Neural cell (in vitro differentiated cells): ENCODE data around the gene MCL1. TPM values are rescaled to one million over a fixed set of nuclear protein-coding genes. Genes with fewer than 3 reads are reported as not detected.
"Not testable (repeated sequence)": the region's sequence is repeated elsewhere in the genome, so short reads cannot be mapped to it uniquely, and the experiment has no call there.

Experiments
- H2AFZ ChIP-seq: fragments of 200-600, 300-800 bp; sonication (generic), shearing (Covaris generic); 2 replicates; pipeline ENCODE4 v1.6.0; 2014; ENCODE audit warnings: low read depth, mild to moderate bottlenecking, antibody characterized with exemption, low read length, moderate library complexity
- H3F3A ChIP-seq: fragments of 200-600 bp; shearing (Covaris generic); 2 replicates; pipeline ENCODE4 v1.6.1; 2016; ENCODE audit warnings: mild to moderate bottlenecking, moderate library complexity, mixed read lengths, antibody characterized with exemption, low read length; ENCODE audit not compliant: insufficient read depth, poor library complexity, severe bottlenecking
- H3K27ac ChIP-seq: fragments of 200-600, 300-800 bp; sonication (generic), shearing (Covaris generic); 2 replicates; pipeline ENCODE4 v1.5.1; 2014; ENCODE audit warnings: mild to moderate bottlenecking, low read length, moderate library complexity
- H3K27me3 ChIP-seq: fragments of 300-800, 200-600 bp; sonication (generic), shearing (Covaris generic); 2 replicates; pipeline ENCODE4 v1.6.0; 2014; ENCODE audit warnings: mild to moderate bottlenecking, low read depth, low read length, moderate library complexity; ENCODE audit not compliant: insufficient read depth
- H3K36me3 ChIP-seq: fragments of 300-800, 200-600 bp; sonication (generic), shearing (Covaris generic); 2 replicates; pipeline ENCODE4 v1.5.1; 2014; ENCODE audit warnings: mild to moderate bottlenecking, antibody characterized with exemption, low read length, moderate library complexity; ENCODE audit not compliant: insufficient read depth
- H3K4me2 ChIP-seq: fragments of 300-800, 200-600 bp; sonication (generic), shearing (Covaris generic); 2 replicates; pipeline ENCODE4 v1.6.0; 2014; ENCODE audit warnings: mild to moderate bottlenecking, low read length
- H3K4me3 ChIP-seq: fragments of 300-800, 200-600 bp; sonication (generic), shearing (Covaris generic); 2 replicates; pipeline ENCODE4 v1.5.1; 2014; ENCODE audit warnings: mild to moderate bottlenecking, low read length, moderate library complexity
- H3K79me2 ChIP-seq: fragments of 200-600 bp; shearing (Covaris generic); replicated peaks from 2 replicates; pipeline ENCODE4 v1.6.0; 2014; ENCODE audit warnings: mild to moderate bottlenecking, low read length, moderate library complexity; ENCODE audit not compliant: insufficient read depth
- H3K9ac ChIP-seq: fragments of 300-800, 200-600 bp; sonication (generic), shearing (Covaris generic); 2 replicates; pipeline ENCODE4 v1.6.1; 2016; ENCODE audit warnings: mild to moderate bottlenecking, low read length, mixed read lengths
- H3K9me2 ChIP-seq: fragments of 200-600 bp; shearing (Covaris generic); 2 replicates; pipeline ENCODE4 v1.6.1; 2016; ENCODE audit warnings: mild to moderate bottlenecking, low read length, mixed read lengths; ENCODE audit not compliant: insufficient read depth
- H3K9me3 ChIP-seq: fragments of 200-600, 300-800 bp; sonication (generic), shearing (Covaris generic); 2 replicates; pipeline ENCODE4 v1.6.1; 2016; ENCODE audit warnings: mild to moderate bottlenecking, mixed run types, low read length, moderate library complexity, mixed read lengths
- H4K20me1 ChIP-seq: fragments of 200-600 bp; shearing (Covaris generic); 2 replicates; pipeline ENCODE4 v1.6.1; 2016; ENCODE audit warnings: mild to moderate bottlenecking, mixed run types; ENCODE audit not compliant: insufficient read depth
- EP300 ChIP-seq: fragments of 450-650 bp; conservative IDR thresholded peaks from 2 replicates; pipeline ENCODE4 v1.6.1; 2014; ENCODE audit warnings: antibody characterized with exemption, mild to moderate bottlenecking, moderate library complexity; ENCODE audit not compliant: poor library complexity, severe bottlenecking
- EZH2 ChIP-seq: fragments of 200-600, 300-800 bp; shearing (Covaris generic), sonication (generic); IDR thresholded peaks from 2 replicates; pipeline ENCODE4 v1.6.1; 2014; ENCODE audit warnings: antibody characterized with exemption, low read length, borderline replicate concordance, mild to moderate bottlenecking; ENCODE audit not compliant: insufficient read depth, poor library complexity, severe bottlenecking
- MXI1 ChIP-seq: fragments of 450-650 bp; conservative IDR thresholded peaks from 2 replicates; pipeline ENCODE4 v1.6.1; 2014; ENCODE audit warnings: antibody characterized with exemption, mild to moderate bottlenecking; ENCODE audit not compliant: poor library complexity, severe bottlenecking
- POLR2AphosphoS5 ChIP-seq: IDR thresholded peaks from 2 replicates; pipeline ENCODE4 v1.6.1; 2012
- RAD21 ChIP-seq: fragments of 450-650 bp; conservative IDR thresholded peaks from 2 replicates; pipeline ENCODE4 v1.6.1; 2014; ENCODE audit warnings: antibody characterized with exemption, mild to moderate bottlenecking, moderate library complexity
- SMC3 ChIP-seq: fragments of 450-650 bp; conservative IDR thresholded peaks from 2 replicates; pipeline ENCODE4 v1.6.1; 2014; ENCODE audit warnings: antibody characterized with exemption, mild to moderate bottlenecking, moderate library complexity; ENCODE audit not compliant: poor library complexity
- TAF1 ChIP-seq: IDR thresholded peaks from 2 replicates; pipeline ENCODE4 v1.6.1; 2012; ENCODE audit warnings: low read depth
- polyA plus RNA-seq: library from polyadenylated mRNA; depleted of rRNA; stranded (reverse); fragments of >200 nt; gene quantifications from 2 replicates; pipeline ENCODE4 v1.2.3, GENCODE V29; 2014
- TF ChIP-seq, protein P1 (sequence below): fragments of 450-650 bp; IDR thresholded peaks from 2 replicates; pipeline ENCODE4 v1.5.1; 2014; ENCODE audit warnings: antibody characterized with exemption, mild to moderate bottlenecking, moderate library complexity; ENCODE audit not compliant: poor library complexity, severe bottlenecking
- TF ChIP-seq, protein P2 (sequence below): IDR thresholded peaks from 2 replicates; pipeline ENCODE4 v1.6.1; 2012; ENCODE audit warnings: borderline replicate concordance

MCL1 gene
- polyA plus RNA-seq, 1 donor from 2014 or later, result 171 TPM

DNA sequence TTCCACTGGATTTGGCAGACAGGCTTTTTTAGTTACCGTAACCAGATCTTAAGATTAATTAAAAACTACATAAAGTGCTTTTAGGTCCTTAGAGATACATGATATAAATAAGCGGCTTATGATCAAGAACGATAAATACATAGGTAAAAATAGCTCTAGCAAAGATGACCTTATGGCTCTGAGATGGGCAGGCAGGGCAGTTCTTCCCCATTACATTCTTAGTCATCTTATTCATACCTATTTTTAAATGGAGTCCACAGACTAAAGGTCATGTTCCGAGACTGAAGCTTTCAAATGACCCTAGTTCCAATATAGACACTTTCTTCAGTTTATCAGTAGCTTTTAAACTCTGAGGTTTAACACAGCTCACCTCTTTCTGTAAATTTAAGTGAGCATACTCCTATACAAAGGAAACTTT is 4.3 kb downstream of the MCL1 start:
- Histone ChIP-seq H3K36me3 (peaks cover 16% of the 10 kb centered on the region), H3K27me3 (no peaks in the 10 kb centered on the region), H3K27ac (no peak overlapping the region), H2AFZ (no peak overlapping the region), H3K9me3 (no peaks in the 10 kb centered on the region), H3K9me2 (no peaks in the 10 kb centered on the region), H3K4me3 (peak overlapping the region; percentile 100), H4K20me1 (peaks cover 27% of the 10 kb centered on the region), H3K4me2 (peak overlapping the region; percentile 93), H3K79me2 (peaks cover 78% of the 10 kb centered on the region), H3K9ac (no peak overlapping the region), H3F3A (peaks cover 7% of the 10 kb centered on the region)
- no peak for TF ChIP-seq TAF1
- TF ChIP-seq, protein P1, sequence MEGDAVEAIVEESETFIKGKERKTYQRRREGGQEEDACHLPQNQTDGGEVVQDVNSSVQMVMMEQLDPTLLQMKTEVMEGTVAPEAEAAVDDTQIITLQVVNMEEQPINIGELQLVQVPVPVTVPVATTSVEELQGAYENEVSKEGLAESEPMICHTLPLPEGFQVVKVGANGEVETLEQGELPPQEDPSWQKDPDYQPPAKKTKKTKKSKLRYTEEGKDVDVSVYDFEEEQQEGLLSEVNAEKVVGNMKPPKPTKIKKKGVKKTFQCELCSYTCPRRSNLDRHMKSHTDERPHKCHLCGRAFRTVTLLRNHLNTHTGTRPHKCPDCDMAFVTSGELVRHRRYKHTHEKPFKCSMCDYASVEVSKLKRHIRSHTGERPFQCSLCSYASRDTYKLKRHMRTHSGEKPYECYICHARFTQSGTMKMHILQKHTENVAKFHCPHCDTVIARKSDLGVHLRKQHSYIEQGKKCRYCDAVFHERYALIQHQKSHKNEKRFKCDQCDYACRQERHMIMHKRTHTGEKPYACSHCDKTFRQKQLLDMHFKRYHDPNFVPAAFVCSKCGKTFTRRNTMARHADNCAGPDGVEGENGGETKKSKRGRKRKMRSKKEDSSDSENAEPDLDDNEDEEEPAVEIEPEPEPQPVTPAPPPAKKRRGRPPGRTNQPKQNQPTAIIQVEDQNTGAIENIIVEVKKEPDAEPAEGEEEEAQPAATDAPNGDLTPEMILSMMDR, result no peak
- no peak for TF ChIP-seq RAD21
- TF ChIP-seq SMC3, result no peak
- TF ChIP-seq MXI1, result no peak
- no peak for TF ChIP-seq EP300
- TF ChIP-seq, protein P2, sequence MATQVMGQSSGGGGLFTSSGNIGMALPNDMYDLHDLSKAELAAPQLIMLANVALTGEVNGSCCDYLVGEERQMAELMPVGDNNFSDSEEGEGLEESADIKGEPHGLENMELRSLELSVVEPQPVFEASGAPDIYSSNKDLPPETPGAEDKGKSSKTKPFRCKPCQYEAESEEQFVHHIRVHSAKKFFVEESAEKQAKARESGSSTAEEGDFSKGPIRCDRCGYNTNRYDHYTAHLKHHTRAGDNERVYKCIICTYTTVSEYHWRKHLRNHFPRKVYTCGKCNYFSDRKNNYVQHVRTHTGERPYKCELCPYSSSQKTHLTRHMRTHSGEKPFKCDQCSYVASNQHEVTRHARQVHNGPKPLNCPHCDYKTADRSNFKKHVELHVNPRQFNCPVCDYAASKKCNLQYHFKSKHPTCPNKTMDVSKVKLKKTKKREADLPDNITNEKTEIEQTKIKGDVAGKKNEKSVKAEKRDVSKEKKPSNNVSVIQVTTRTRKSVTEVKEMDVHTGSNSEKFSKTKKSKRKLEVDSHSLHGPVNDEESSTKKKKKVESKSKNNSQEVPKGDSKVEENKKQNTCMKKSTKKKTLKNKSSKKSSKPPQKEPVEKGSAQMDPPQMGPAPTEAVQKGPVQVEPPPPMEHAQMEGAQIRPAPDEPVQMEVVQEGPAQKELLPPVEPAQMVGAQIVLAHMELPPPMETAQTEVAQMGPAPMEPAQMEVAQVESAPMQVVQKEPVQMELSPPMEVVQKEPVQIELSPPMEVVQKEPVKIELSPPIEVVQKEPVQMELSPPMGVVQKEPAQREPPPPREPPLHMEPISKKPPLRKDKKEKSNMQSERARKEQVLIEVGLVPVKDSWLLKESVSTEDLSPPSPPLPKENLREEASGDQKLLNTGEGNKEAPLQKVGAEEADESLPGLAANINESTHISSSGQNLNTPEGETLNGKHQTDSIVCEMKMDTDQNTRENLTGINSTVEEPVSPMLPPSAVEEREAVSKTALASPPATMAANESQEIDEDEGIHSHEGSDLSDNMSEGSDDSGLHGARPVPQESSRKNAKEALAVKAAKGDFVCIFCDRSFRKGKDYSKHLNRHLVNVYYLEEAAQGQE, result no peak
- no peak for TF ChIP-seq EZH2
- TF ChIP-seq POLR2AphosphoS5, result no peak

DNA sequence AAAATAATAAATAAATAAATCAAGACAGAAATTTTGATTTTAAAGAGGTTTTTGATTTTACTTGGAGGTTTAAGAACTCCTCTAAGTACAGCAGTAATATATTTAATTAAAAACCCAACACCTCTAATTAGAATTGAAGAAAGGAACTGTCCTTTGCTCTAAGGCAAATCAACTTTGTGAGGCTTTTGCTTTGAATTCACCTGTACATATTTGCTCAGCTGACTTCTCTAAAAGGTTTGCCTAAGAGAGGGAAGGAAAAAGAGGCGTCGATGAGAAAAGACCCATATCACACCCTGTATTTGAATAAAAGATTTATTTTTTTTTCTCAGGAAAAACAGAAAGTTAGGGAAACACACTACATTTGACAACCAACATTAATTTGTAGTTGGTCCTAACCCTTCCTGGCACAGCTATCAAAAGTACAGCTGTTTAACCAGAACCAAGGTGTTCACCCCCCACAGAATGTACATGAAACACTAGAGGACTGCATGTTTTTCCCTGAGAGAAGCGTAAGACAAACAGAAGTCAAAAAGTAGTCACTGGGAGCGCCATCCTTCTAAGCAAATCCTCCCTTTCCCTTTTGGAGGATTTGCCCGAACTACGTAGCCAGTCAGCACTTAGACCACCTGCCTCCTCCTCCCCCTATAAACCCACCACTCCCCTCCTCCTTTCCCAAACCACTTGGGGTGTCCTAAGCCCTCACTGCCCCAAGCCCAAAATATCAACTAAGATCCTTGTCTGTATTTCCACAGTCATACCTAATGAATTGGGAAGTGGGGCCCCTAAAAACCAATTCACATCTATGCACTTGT is 4.9 kb downstream of the MCL1 start:
- H3F3A ChIP-seq, result peaks cover 4% of the 10 kb centered on the region
- H3K4me3 ChIP-seq, result peak overlapping the region; percentile 100
- H3K36me3 ChIP-seq, result peaks cover 16% of the 10 kb centered on the region
- no peak overlapping the region for H3K9ac ChIP-seq
- no peaks in the 10 kb centered on the region for H3K9me2 ChIP-seq
- TF ChIP-seq EZH2, result no peak
- no peak for TF ChIP-seq TAF1
- no peak for TF ChIP-seq SMC3
- TF ChIP-seq POLR2AphosphoS5, result no peak
- TF ChIP-seq EP300, result no peak
- no peak for TF ChIP-seq RAD21
- TF ChIP-seq, protein P2, result no peak
- TF ChIP-seq, protein P1, result no peak
- no peak for TF ChIP-seq MXI1
- no peak overlapping the region for H2AFZ ChIP-seq
- no peaks in the 10 kb centered on the region for H3K27me3 ChIP-seq
- H3K27ac ChIP-seq, result no peak overlapping the region
- H3K9me3 ChIP-seq, result no peaks in the 10 kb centered on the region
- H3K4me2 ChIP-seq, result peak overlapping the region; percentile 93
- peaks cover 78% of the 10 kb centered on the region for H3K79me2 ChIP-seq
- peaks cover 27% of the 10 kb centered on the region for H4K20me1 ChIP-seq

DNA sequence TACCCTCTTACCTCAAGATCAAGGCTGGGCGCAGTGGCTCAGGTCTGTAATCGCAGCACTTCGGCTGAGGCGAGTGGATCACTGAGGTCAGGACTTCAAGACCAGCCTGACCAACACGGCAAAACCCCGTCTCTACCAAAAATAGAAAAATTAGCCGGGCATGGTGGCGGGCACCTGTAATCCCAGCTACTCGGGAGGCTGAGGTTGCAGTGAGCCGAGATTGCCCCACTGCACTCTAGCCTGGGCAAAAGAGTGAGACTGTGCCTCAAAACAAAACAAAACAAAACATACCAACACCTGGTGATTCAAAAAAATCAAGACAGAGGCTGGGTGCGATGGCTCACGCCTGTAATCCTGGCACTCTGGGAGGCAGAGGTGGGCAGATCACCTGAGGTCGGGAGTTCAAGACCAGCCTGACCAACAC is 5.8 kb downstream of the MCL1 start:
- not testable (repeated sequence) for H2AFZ ChIP-seq, H3K4me3 ChIP-seq, H3K27me3 ChIP-seq, H3F3A ChIP-seq, H3K9me2 ChIP-seq, H3K9ac ChIP-seq, H3K27ac ChIP-seq, H3K9me3 ChIP-seq, H3K4me2 ChIP-seq
- Histone ChIP-seq H3K79me2 (peaks cover 79% of the 10 kb centered on the region), H3K36me3 (peaks cover 16% of the 10 kb centered on the region), H4K20me1 (peaks cover 27% of the 10 kb centered on the region)
